ENCODE data around the gene SNAPC4.
A peak's percentile ranks its signal among the peaks of the same experiment; 100 is the strongest.

Gene SNAPC4

DNA sequence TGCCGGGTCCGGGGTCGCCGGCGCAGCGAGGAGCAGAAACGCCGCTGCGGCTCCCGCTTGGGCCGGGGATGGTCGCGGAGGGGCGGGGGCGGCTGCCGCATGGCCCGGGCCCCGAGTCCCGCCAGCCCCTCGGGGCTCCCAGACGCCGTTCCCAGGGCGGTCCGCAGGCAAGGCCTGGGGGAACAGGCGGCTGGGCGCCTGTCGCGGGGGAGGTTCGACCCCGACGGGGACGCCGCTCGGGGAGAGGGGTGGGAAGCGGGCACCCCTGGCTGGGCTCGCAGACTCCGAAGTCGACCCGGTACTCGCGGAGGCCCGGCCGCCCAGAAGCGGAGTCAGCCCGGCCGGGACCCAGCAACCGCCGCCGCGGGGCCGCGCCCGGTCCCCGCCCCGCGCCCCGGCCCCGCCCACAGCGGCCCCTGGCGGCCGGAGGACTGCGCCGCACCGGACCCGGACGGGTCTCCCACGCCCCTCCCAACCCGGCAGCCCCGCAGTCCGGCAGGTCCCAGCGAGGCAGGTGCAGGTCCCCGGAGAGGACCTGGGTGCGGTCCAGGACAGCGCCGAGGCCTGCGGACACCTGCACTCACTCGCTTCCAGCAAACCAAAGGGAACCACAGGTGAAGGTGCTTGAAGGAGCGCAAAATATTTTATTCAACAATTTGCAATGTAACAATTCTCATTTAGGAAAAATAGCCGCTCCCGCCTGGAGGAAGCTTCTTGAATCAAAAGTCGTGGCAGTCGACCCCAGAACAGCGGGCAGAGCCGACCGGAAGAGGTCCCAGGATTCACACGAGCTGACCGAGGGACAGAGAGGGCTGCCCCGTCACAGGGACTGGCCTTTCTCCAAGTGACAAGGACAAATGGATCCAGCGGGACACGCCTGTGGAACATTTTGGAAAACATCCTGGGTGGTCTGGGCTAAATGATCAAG lies 39.8 kb upstream of the SNAPC4 start, which contains the start of gene INPP5E:
Gene INPP5E, minus strand, starts transcription at position 365 of the 928 bp plus-strand sequence. CDS start 426 bp downstream, outside the sequence.
- H3K27ac ChIP-seq (ENCODE audit: low read depth, low read length), result peak within 1 kb of the TSS; percentile 83; the same call in 1 of the 2 replicates
- no peaks in the 10 kb centered on the region for H3K9me3 ChIP-seq (ENCODE audit: control insufficient read depth, insufficient read depth, low read depth, low read length)
- no peaks in the 10 kb centered on the region for H3K27me3 ChIP-seq (ENCODE audit: control insufficient read depth, insufficient read depth, low read length)
- H3K9ac ChIP-seq (ENCODE audit: low read length), result peak within 1 kb of the TSS; percentile 87
- H3K36me3 ChIP-seq (ENCODE audit: control insufficient read depth, insufficient read depth, low read length), result peaks cover 64% of the 10 kb centered on the region
- peak within 1 kb of the TSS; percentile 80 for H3K4me3 ChIP-seq (ENCODE audit: low read depth, low read length)
- H3K4me1 ChIP-seq (ENCODE audit: control insufficient read depth, insufficient read depth, low read length), result peaks cover 7% of the 10 kb centered on the region; the same call in 1 of the 2 replicates

DNA sequence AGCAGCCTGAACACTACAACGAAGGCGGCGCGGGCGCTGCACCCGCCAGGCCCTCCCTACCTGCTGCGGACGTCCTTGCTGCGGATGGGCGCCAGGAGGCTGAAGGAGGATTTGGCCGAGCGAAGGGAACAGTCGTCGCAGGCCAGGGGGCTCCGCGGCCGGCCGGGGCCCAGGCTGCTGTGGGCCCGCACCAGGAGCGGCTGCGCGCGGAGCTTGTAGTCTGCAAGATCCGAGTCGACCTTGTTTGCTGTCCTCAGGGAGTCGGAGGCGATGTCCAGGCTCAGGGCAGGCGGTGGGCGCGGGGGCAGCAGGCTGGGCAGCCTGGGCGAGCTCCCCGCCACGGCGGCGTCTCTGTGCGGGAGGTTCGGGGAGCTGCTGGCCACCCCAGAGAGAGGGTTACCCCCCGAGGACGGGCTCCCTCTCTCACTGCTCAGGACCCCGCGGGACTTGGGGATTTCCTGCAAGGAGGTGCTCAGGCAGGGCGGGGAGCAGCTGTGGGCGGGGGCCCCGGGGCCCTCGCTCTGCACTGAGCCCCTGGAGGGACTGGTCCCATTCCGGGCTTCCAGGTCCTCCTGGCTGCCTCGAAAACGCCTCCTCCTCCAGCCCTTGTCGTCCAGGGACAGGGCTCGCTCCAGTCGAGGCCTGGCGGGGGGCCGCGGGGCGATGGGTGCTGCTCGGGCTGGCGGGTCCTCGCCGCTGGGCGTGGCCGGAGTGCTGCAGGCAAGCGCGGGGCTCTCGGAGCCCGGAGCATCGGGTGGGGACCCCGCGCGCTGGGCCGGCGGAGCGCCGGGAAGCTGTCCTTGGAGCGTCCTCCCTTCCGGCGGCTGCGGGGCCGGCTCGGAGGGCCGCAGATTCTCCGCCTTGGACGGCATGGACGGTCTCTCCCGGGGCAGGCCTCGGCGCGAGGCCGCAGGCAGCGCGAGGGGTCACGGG lies 38.8 kb upstream of the SNAPC4 start:
- Histone ChIP-seq H3K4me3 (ENCODE audit: low read depth, low read length) (peak overlapping the region; percentile 80), H3K9ac (ENCODE audit: low read length) (peak overlapping the region; percentile 87), H3K4me1 (ENCODE audit: control insufficient read depth, insufficient read depth, low read length) (peaks cover 7% of the 10 kb centered on the region; the same call in 1 of the 2 replicates), H3K9me3 (ENCODE audit: control insufficient read depth, insufficient read depth, low read depth, low read length) (no peaks in the 10 kb centered on the region), H3K36me3 (ENCODE audit: control insufficient read depth, insufficient read depth, low read length) (peaks cover 56% of the 10 kb centered on the region), H3K27ac (ENCODE audit: low read depth, low read length) (peak overlapping the region; percentile 83; the same call in 1 of the 2 replicates), H3K27me3 (ENCODE audit: control insufficient read depth, insufficient read depth, low read length) (no peaks in the 10 kb centered on the region)

DNA sequence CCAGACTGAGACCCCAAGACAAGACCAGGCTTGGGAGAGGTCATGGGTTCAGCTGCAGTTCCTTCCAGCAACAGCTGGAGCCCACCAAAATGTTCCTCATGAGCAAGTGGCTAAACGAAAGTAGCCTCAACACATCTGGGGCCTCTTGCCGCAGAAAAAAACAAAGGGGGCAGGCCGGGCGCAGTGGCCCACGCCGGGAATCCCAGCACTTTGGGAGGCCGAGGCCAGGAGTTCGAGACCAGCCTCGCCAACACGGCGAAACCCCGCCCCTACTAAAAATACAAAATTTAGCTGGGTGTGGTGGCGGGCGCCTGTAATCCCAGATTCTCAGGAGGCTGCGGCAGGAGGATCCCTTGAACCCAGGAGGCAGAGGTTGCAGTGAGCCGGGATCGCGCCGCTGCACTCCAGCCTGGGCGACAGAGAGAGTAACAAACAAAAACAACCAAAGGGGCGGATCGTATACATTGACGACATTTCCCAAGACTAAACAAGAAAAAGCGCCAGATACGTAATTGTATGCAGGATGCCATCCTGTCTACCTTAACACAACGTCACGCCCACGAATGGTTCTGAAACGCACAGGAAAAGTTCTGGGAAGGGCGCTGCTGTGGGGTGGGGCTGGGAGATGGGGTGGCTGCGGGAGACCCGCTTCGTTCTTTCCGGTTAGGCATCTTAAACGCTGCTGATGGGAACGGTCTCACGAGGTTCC lies 38.0 kb upstream of the SNAPC4 start:
- Histone ChIP-seq H3K27ac (ENCODE audit: low read depth, low read length) (no peak overlapping the region; the same call in 1 of the 2 replicates), H3K4me3 (ENCODE audit: low read depth, low read length) (peak overlapping the region; percentile 80)

DNA sequence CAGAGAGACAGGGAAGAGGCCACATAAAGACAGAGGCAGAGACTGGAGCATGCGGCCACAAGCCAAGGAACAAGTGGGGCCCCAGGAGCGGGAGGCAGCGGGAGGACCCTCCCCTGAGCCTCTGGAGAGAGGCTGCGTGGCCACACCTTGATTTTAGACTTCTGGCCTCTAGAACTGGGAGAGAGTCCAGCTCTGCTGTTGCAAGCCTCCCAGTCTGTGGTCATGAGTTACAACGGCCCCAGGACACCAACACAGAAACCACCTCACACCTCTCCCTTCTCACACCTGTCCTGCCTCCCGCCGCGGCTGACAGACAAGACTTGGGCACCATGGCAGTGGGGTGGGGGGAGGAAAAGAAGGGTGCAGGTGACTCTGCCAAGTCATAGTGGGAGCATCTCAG lies 37.5 kb upstream of the SNAPC4 start:
- peak overlapping the region; percentile 80 for H3K4me3 ChIP-seq (ENCODE audit: low read depth, low read length)
- no peaks in the 10 kb centered on the region for H3K9me3 ChIP-seq (ENCODE audit: control insufficient read depth, insufficient read depth, low read depth, low read length)
- peaks cover 7% of the 10 kb centered on the region; the same call in 1 of the 2 replicates for H3K4me1 ChIP-seq (ENCODE audit: control insufficient read depth, insufficient read depth, low read length)
- peak overlapping the region; percentile 17 for H3K9ac ChIP-seq (ENCODE audit: low read length)
- H3K27me3 ChIP-seq (ENCODE audit: control insufficient read depth, insufficient read depth, low read length), result no peaks in the 10 kb centered on the region
- no peak overlapping the region for H3K27ac ChIP-seq (ENCODE audit: low read depth, low read length)
- H3K36me3 ChIP-seq (ENCODE audit: control insufficient read depth, insufficient read depth, low read length), result peaks cover 46% of the 10 kb centered on the region

More for the DNA sequence above, 38.0 kb upstream of the SNAPC4 start:
- peaks cover 48% of the 10 kb centered on the region for H3K36me3 ChIP-seq (ENCODE audit: control insufficient read depth, insufficient read depth, low read length)
- H3K4me1 ChIP-seq (ENCODE audit: control insufficient read depth, insufficient read depth, low read length), result peaks cover 7% of the 10 kb centered on the region; the same call in 1 of the 2 replicates
- peak overlapping the region; percentile 87 for H3K9ac ChIP-seq (ENCODE audit: low read length)
- no peaks in the 10 kb centered on the region for H3K27me3 ChIP-seq (ENCODE audit: control insufficient read depth, insufficient read depth, low read length)
- no peaks in the 10 kb centered on the region for H3K9me3 ChIP-seq (ENCODE audit: control insufficient read depth, insufficient read depth, low read depth, low read length)

DNA sequence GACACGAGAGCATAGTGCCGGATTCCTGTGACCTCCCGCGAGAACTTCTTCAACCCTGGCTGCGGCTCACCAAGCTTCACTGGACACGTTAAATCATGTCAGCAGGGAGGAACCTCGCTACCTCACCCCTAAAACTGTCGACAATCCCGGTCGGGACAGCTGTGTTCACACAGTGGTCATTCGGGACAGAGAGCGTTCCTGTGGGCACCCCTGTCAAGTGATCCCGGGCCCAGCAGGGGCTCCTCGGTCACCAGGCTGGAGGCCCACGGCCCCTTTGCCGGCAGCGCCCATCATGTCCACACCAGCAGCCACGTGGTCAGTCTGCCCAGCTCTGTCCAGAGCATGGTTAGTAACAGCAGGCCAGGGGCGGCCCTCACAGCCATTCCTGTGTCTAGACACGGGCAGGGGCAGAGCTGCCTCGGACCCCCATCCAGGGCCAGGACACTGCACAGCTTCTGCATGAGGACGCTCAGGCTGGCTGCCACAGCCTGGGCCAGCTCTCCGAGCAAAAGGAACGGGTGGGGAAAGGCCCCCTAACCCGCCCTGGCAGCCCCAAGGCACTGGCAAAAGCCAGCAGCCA lies 36.2 kb upstream of the SNAPC4 start:
- Histone ChIP-seq H3K36me3 (ENCODE audit: control insufficient read depth, insufficient read depth, low read length) (peaks cover 39% of the 10 kb centered on the region), H3K27me3 (ENCODE audit: control insufficient read depth, insufficient read depth, low read length) (no peaks in the 10 kb centered on the region), H3K4me1 (ENCODE audit: control insufficient read depth, insufficient read depth, low read length) (peaks cover 7% of the 10 kb centered on the region; the same call in 1 of the 2 replicates), H3K9me3 (ENCODE audit: control insufficient read depth, insufficient read depth, low read depth, low read length) (no peaks in the 10 kb centered on the region), H3K4me3 (ENCODE audit: low read depth, low read length) (no peak overlapping the region), H3K27ac (ENCODE audit: low read depth, low read length) (no peak overlapping the region), H3K9ac (ENCODE audit: low read length) (no peak overlapping the region)

DNA sequence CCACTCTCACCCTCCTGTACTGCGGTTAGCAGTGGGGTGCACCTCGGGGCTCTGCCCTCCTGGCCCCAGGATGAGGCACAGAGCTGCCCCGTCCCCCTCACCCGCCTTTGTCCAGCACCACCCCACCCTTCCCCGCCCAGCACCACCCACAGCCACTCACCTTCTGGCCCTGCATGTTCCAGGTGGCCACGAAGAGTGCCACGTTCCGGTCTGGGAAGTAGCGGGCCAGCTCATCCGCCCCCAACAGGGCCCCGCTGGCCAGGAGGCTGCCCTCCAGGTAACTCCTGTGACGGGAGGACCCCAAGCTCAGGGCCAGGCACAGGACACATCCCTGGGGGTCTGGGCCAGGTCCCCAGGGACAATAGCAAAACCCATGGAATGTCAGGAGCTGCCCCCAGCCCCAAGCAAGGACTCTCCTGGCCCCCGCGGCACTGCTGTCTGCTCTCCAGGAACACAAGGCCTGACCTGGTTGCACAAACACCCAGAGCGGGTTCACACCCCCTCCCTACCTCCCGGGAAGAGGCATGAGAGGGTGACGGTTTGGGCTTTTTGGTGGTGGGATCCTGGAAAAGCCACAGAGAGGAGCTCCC lies 34.7 kb upstream of the SNAPC4 start:
- Histone ChIP-seq H3K27me3 (ENCODE audit: control insufficient read depth, insufficient read depth, low read length) (no peaks in the 10 kb centered on the region), H3K9ac (ENCODE audit: low read length) (no peak overlapping the region), H3K9me3 (ENCODE audit: control insufficient read depth, insufficient read depth, low read depth, low read length) (no peaks in the 10 kb centered on the region), H3K36me3 (ENCODE audit: control insufficient read depth, insufficient read depth, low read length) (peaks cover 41% of the 10 kb centered on the region), H3K27ac (ENCODE audit: low read depth, low read length) (no peak overlapping the region), H3K4me3 (ENCODE audit: low read depth, low read length) (no peak overlapping the region), H3K4me1 (ENCODE audit: control insufficient read depth, insufficient read depth, low read length) (peaks cover 7% of the 10 kb centered on the region; the same call in 1 of the 2 replicates)

DNA sequence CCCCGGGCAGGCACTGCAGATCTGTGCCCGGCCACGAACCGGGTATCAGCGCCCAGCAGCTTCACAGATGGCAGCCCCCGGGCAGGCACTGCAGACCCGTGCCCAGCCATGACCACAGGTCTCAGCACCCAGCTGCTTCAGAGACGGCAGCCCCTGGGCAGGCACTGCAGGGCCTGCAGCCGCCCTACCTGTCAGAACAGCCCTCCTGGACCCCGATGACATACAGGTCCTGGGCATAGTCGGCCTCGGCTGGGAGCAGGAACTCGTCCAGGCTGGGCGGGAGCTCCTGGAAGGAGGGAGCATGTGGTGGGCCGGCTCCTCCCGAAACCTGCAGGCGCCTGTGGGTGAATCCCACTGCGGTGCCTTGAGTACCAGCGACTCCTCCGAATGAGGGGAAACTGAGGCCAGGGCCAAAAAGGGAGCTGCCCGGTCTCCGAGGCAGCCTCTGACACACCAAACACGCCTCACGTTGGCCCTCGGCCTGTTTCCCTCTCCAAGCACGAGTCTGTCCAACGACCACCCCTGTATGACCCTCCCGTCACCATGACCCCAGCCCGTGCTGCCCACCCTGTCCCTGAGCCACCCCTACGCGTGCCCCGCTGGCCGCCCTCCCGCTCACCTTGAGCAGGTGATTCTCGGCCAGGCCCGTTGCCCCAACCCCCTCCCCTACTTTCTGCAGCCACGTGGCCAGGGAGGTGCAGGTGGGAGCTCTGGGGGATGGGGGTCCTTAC lies 34.0 kb upstream of the SNAPC4 start:
- no peak overlapping the region for H3K4me3 ChIP-seq (ENCODE audit: low read depth, low read length)
- no peaks in the 10 kb centered on the region for H3K9me3 ChIP-seq (ENCODE audit: control insufficient read depth, insufficient read depth, low read depth, low read length)
- no peak overlapping the region for H3K9ac ChIP-seq (ENCODE audit: low read length)
- no peaks in the 10 kb centered on the region for H3K27me3 ChIP-seq (ENCODE audit: control insufficient read depth, insufficient read depth, low read length)
- no peak overlapping the region for H3K27ac ChIP-seq (ENCODE audit: low read depth, low read length)
- H3K4me1 ChIP-seq (ENCODE audit: control insufficient read depth, insufficient read depth, low read length), result peaks cover 7% of the 10 kb centered on the region; the same call in 1 of the 2 replicates
- peaks cover 46% of the 10 kb centered on the region for H3K36me3 ChIP-seq (ENCODE audit: control insufficient read depth, insufficient read depth, low read length)

DNA sequence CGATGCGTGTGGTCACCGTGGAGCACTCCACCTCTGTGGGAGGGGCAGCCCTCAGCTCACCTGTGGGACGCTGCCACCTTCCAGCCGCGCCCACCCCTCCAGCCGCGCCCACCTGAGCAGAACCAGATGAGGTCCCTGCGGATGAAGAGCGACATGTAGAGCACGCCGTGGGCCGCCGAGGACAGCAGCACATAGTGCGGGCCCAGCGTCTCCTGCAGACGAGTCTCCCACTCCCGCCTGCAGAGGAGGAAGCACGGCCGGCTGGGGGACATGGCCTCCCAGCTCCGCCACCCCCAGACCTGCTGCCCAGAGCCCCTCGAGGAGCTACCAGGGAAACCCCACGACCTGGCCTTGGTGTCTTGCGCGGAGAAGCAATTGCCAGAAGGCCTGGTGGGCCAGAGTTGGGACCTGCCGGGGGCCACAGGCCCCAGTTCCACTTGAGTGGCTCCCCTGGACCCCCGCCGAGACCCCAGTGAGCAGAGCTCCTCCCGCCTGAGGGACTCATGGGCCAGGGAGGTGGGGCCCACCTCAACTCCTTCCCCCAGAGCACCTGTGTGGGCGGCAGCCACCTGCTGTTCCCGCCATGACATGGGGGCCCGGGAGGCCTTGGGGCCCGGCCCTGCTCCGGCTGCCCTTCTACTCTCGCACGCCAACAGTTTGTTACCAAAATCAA lies 33.2 kb upstream of the SNAPC4 start:
- H3K27me3 ChIP-seq (ENCODE audit: control insufficient read depth, insufficient read depth, low read length), result no peaks in the 10 kb centered on the region
- peaks cover 7% of the 10 kb centered on the region; the same call in 1 of the 2 replicates for H3K4me1 ChIP-seq (ENCODE audit: control insufficient read depth, insufficient read depth, low read length)
- no peak overlapping the region for H3K27ac ChIP-seq (ENCODE audit: low read depth, low read length)
- H3K36me3 ChIP-seq (ENCODE audit: control insufficient read depth, insufficient read depth, low read length), result peaks cover 51% of the 10 kb centered on the region
- H3K4me3 ChIP-seq (ENCODE audit: low read depth, low read length), result no peak overlapping the region
- no peaks in the 10 kb centered on the region for H3K9me3 ChIP-seq (ENCODE audit: control insufficient read depth, insufficient read depth, low read depth, low read length)
- H3K9ac ChIP-seq (ENCODE audit: low read length), result no peak overlapping the region

DNA sequence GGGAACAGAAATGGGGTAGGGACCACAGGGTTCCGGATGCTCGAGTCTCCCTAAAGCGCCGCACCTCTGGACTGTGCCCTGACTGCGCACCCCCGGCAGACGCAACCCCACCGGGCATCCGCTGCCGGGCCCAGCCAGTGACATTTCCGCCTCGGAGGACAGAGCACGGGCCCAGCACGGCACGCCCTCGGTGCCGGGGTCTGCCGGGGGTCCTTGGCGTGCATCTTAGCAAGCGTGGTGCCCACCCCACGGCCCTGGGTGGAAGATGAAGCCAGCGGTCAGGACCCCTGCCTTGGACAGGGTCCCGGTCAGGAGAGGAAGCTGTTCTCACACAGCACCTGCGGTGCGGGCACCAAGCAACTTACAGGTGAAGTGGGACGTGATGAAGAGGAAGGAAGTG lies 32.6 kb upstream of the SNAPC4 start:
- Histone ChIP-seq H3K4me1 (ENCODE audit: control insufficient read depth, insufficient read depth, low read length) (peaks cover 4% of the 10 kb centered on the region; the same call in 1 of the 2 replicates), H3K36me3 (ENCODE audit: control insufficient read depth, insufficient read depth, low read length) (peaks cover 51% of the 10 kb centered on the region), H3K9me3 (ENCODE audit: control insufficient read depth, insufficient read depth, low read depth, low read length) (no peaks in the 10 kb centered on the region), H3K9ac (ENCODE audit: low read length) (no peak overlapping the region), H3K4me3 (ENCODE audit: low read depth, low read length) (no peak overlapping the region), H3K27me3 (ENCODE audit: control insufficient read depth, insufficient read depth, low read length) (no peaks in the 10 kb centered on the region), H3K27ac (ENCODE audit: low read depth, low read length) (no peak overlapping the region)

Data from HUES6 (cell line).